CD4-positive, CD25-positive, alpha-beta regulatory T cell (primary cell): ENCODE data around the gene VAPB. TPM values are rescaled to one million over a fixed set of nuclear protein-coding genes. Genes with fewer than 3 reads are reported as not detected.
"Not testable (repeated sequence)": the region's sequence is repeated elsewhere in the genome, so short reads cannot be mapped to it uniquely, and the experiment has no call there.

Source experiments
- ATAC-seq, 2 donors: fragments of 150-1000 bp; cut with Tn5 transposase; one replicate each; pipeline ENCODE4 v1.10.0; 2021; ENCODE audit warnings: low read depth in 2 of 2, moderate number of reproducible peaks in 2 of 2, moderate library complexity in 1 of 2
- DNase-seq, 3 donors: peaks; one replicate each; pipeline versions ENCODE4 v3.0.0 to v3.0.0-alpha.2; 2012 to 2022; ENCODE audit warnings: mixed read lengths in 1 of 3
- H3K27ac ChIP-seq: one replicate; pipeline ENCODE4 v1.7.0; 2013; ENCODE audit warnings: mild to moderate bottlenecking, low read length; ENCODE audit not compliant: insufficient read depth, poor library complexity, severe bottlenecking
- H3K27me3 ChIP-seq: one replicate; pipeline ENCODE4 v1.7.0; 2013; ENCODE audit warnings: low read length; ENCODE audit not compliant: control insufficient read depth, insufficient read depth
- H3K36me3 ChIP-seq: one replicate; pipeline ENCODE4 v1.7.0; 2013; ENCODE audit warnings: mild to moderate bottlenecking, low read length, moderate library complexity; ENCODE audit not compliant: control insufficient read depth, insufficient read depth
- H3K4me1 ChIP-seq: 2 replicates; pipeline ENCODE4 v1.7.0; 2013; ENCODE audit warnings: mild to moderate bottlenecking, low read length; ENCODE audit not compliant: insufficient read depth, control insufficient read depth, poor library complexity, severe bottlenecking
- H3K4me3 ChIP-seq: one replicate; pipeline ENCODE4 v1.7.0; 2013; ENCODE audit warnings: low read depth, mild to moderate bottlenecking, low read length, moderate library complexity
- H3K9me3 ChIP-seq, 2 experiments: 1 replicate in 1 of 2; 2 replicates in 1 of 2; pipeline ENCODE4 v1.7.0; 2013; ENCODE audit warnings: low read length in 2 of 2, mild to moderate bottlenecking in 1 of 2, moderate library complexity in 1 of 2; ENCODE audit not compliant: control insufficient read depth in 2 of 2
- H3K27ac Mint-ChIP-seq, 3 donors: one replicate each; pipeline ENCODE4 v1.8.0; 2020 to 2022; ENCODE audit warnings: mild to moderate bottlenecking in 3 of 3, mixed read lengths in 3 of 3, moderate library complexity in 2 of 3
- H3K27me3 Mint-ChIP-seq: one replicate; pipeline ENCODE4 v1.8.0; 2022; ENCODE audit warnings: mild to moderate bottlenecking, mixed read lengths
- H3K36me3 Mint-ChIP-seq: one replicate; pipeline ENCODE4 v1.8.0; 2020; ENCODE audit warnings: mixed read lengths
- H3K4me1 Mint-ChIP-seq, 4 donors: one replicate each; pipeline ENCODE4 v1.8.0; 2020 to 2022; ENCODE audit warnings: mixed read lengths in 4 of 4, mild to moderate bottlenecking in 1 of 4
- H3K4me3 Mint-ChIP-seq, 4 donors: one replicate each; pipeline ENCODE4 v1.8.0; 2020 to 2022; ENCODE audit warnings: mild to moderate bottlenecking in 4 of 4, mixed read lengths in 4 of 4, moderate library complexity in 3 of 4
- H3K9me3 Mint-ChIP-seq, 7 donors: one replicate each; pipeline ENCODE4 v1.8.0; 2020 to 2022; ENCODE audit warnings: mixed read lengths in 7 of 7, mild to moderate bottlenecking in 3 of 7, moderate library complexity in 2 of 7
- polyA plus RNA-seq, 4 donors: library from polyadenylated mRNA; unstranded; fragments of 300-500 nt; fragmentation: Illumina TruSeq; gene quantifications; one replicate each; pipeline ENCODE4 v1.2.3, GENCODE V29; 2021
- total RNA-seq: library from RNA; stranded (reverse); gene quantifications from one replicate; pipeline ENCODE4 v1.2.3, GENCODE V29; 2022

The VAPB gene
- total and polyA plus RNA-seq, 5 donors from 2014 or later: 18.9 to 25.7 (median 21.9) TPM

- Mint-ChIP-seq H3K4me1 (peaks cover 12 to 50% (median 41%) of the 10 kb centered on the region in 4 donors), H3K27ac (peak overlapping the region in 2 of 3 donors; percentile 25 to 71), H3K4me3 (no peak overlapping the region), H3K9me3 (no peaks in the 10 kb centered on the region), H3K36me3 (peaks cover 34% of the 10 kb centered on the region), H3K27me3 (no peaks in the 10 kb centered on the region)
- H3K27me3 ChIP-seq: no peaks in the 10 kb centered on the region
- no peak overlapping the region for H3K4me3 ChIP-seq
- peaks cover 34% of the 10 kb centered on the region for H3K36me3 ChIP-seq
- no peaks in the 10 kb centered on the region for H3K9me3 ChIP-seq
- ATAC-seq: no peak
- peaks cover 16% of the 10 kb centered on the region for H3K4me1 ChIP-seq
- no peak overlapping the region for H3K27ac ChIP-seq
- no peak for DNase-seq
These were observed 31.9 kb downstream of the VAPB start for GRCh38 chr20:58420798-58421496.

GRCh38 chr20:58421497-58421850 lies 32.4 kb downstream of the VAPB start:
- Histone ChIP-seq H3K27ac (no peak overlapping the region), H3K4me1 (peaks cover 10% of the 10 kb centered on the region), H3K36me3 (peaks cover 39% of the 10 kb centered on the region), H3K9me3 (no peaks in the 10 kb centered on the region), H3K4me3 (no peak overlapping the region), H3K27me3 (no peaks in the 10 kb centered on the region)
- no peaks in the 10 kb centered on the region for H3K9me3 Mint-ChIP-seq
- H3K4me1 Mint-ChIP-seq: peaks cover 7 to 44% (median 36%) of the 10 kb centered on the region in 4 donors
- ATAC-seq (no peak), DNase-seq (no peak)
- H3K4me3 Mint-ChIP-seq: no peak overlapping the region
- H3K27ac Mint-ChIP-seq: no peak overlapping the region
- H3K27me3 Mint-ChIP-seq: no peaks in the 10 kb centered on the region
- H3K36me3 Mint-ChIP-seq: peaks cover 33% of the 10 kb centered on the region

DNA sequence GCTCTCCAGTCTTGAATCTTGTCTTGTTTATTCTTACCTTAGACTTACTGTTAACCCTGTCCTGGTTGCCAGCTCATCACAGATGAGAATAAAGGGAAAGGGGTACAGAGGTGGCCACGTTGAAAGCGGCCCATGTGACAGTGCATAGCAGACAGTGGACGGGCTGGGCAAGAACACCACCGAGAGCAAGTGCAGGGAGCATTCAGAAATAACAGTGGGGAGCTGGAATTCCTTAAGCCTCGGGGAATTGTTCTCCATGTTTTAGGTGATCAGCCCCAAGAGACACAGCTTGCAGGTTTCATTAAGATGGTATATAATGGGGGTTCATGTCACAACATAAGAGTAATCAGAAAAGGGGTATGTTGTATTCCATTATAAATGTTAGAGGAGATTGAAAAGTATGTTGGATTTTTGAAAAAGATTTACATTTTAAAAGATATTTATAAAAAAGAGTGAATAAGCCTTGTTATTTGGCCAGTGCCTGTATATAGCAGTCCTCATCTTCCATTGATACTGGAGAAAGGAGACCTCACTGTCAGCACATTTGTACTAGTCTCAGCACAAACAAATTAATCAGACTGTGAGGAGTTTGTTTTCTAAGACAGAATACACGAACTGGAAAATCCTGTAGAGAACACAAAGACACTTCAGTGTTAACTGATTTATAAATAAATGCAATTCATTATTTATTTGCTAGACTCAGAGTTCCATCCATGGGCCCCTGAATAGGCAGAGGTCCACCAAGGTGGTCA lies 35.4 kb downstream of the VAPB start:
- H3K9me3 Mint-ChIP-seq: no peaks in the 10 kb centered on the region
- Histone ChIP-seq H3K36me3 (peaks cover 30% of the 10 kb centered on the region), H3K27ac (no peak overlapping the region), H3K9me3 (no peaks in the 10 kb centered on the region), H3K4me3 (no peak overlapping the region), H3K4me1 (no peaks in the 10 kb centered on the region), H3K27me3 (no peaks in the 10 kb centered on the region)
- H3K4me1 Mint-ChIP-seq: peaks cover 0 to 30% (median 26%) of the 10 kb centered on the region in 4 donors
- ATAC-seq (no peak), DNase-seq (no peak)
- H3K27me3 Mint-ChIP-seq: no peaks in the 10 kb centered on the region
- peak overlapping the region in 2 of 3 donors; percentile 2 to 59 for H3K27ac Mint-ChIP-seq
- H3K36me3 Mint-ChIP-seq: peaks cover 23% of the 10 kb centered on the region
- H3K4me3 Mint-ChIP-seq: no peak overlapping the region

DNA sequence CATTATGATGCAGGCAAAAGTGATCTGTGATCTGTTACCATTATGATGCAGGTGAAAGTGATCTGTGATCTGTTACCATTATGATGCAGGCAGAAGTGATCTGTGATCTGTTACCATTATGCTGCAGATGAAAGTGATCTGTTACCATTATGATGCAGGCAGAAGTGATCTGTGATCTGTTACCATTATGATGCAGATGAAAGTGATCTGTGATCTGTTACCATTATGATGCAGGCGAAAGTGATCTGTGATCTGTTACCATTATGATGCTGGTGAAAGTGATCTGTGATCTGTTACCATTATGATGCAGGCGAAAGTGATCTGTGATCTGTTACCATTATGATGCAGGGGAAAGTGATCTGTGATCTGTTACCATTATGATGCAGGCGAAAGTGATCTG lies 38.5 kb downstream of the VAPB start:
- H3K27me3 ChIP-seq, H3K9me3 ChIP-seq, H3K4me3 Mint-ChIP-seq, DNase-seq, H3K27ac Mint-ChIP-seq, ATAC-seq, H3K27ac ChIP-seq, H3K9me3 Mint-ChIP-seq, H3K4me3 ChIP-seq, H3K4me1 ChIP-seq, H3K27me3 Mint-ChIP-seq: not testable (repeated sequence)
- peaks cover 12% of the 10 kb centered on the region for H3K36me3 Mint-ChIP-seq
- peaks cover 0 to 31% (median 27%) of the 10 kb centered on the region in 4 donors for H3K4me1 Mint-ChIP-seq
- H3K36me3 ChIP-seq: peaks cover 13% of the 10 kb centered on the region

GRCh38 chr20:58428364-58428763 lies 39.3 kb downstream of the VAPB start:
- no peak for DNase-seq
- Mint-ChIP-seq H3K9me3 (no peaks in the 10 kb centered on the region), H3K4me1 (peaks cover 7 to 39% (median 31%) of the 10 kb centered on the region in 4 donors), H3K36me3 (peaks cover 12% of the 10 kb centered on the region), H3K27ac (peak overlapping the region in 2 of 3 donors; percentile 76 to 83), H3K4me3 (no peak overlapping the region), H3K27me3 (no peaks in the 10 kb centered on the region)
- Histone ChIP-seq H3K4me1 (no peaks in the 10 kb centered on the region), H3K4me3 (no peak overlapping the region), H3K27ac (no peak overlapping the region), H3K36me3 (peaks cover 13% of the 10 kb centered on the region), H3K27me3 (no peaks in the 10 kb centered on the region), H3K9me3 (no peaks in the 10 kb centered on the region)
- no peak for ATAC-seq

GRCh38 chr20:58429303-58429702 lies 40.3 kb downstream of the VAPB start:
- Mint-ChIP-seq H3K27me3 (no peaks in the 10 kb centered on the region), H3K4me1 (peaks cover 14 to 43% (median 29%) of the 10 kb centered on the region in 4 donors), H3K36me3 (peaks cover 12% of the 10 kb centered on the region), H3K9me3 (no peaks in the 10 kb centered on the region), H3K4me3 (no peak overlapping the region), H3K27ac (no peak overlapping the region)
- DNase-seq: no peak
- Histone ChIP-seq H3K4me1 (no peaks in the 10 kb centered on the region), H3K27ac (no peak overlapping the region), H3K36me3 (peaks cover 13% of the 10 kb centered on the region), H3K4me3 (no peak overlapping the region), H3K27me3 (no peaks in the 10 kb centered on the region), H3K9me3 (no peaks in the 10 kb centered on the region)
- ATAC-seq: no peak

GRCh38 chr20:58431134-58431533 lies 42.1 kb downstream of the VAPB start:
- ATAC-seq: no peak
- H3K4me1 ChIP-seq: no peaks in the 10 kb centered on the region
- no peak overlapping the region for H3K27ac Mint-ChIP-seq
- H3K9me3 ChIP-seq: no peaks in the 10 kb centered on the region
- H3K36me3 ChIP-seq: peaks cover 17% of the 10 kb centered on the region
- peaks cover 10% of the 10 kb centered on the region for H3K36me3 Mint-ChIP-seq
- no peaks in the 10 kb centered on the region for H3K27me3 ChIP-seq
- peaks cover 16 to 43% (median 31%) of the 10 kb centered on the region in 4 donors for H3K4me1 Mint-ChIP-seq
- H3K4me3 Mint-ChIP-seq: no peak overlapping the region
- DNase-seq: no peak
- no peak overlapping the region for H3K27ac ChIP-seq
- no peaks in the 10 kb centered on the region for H3K27me3 Mint-ChIP-seq
- no peaks in the 10 kb centered on the region for H3K9me3 Mint-ChIP-seq
- H3K4me3 ChIP-seq: no peak overlapping the region
